H1 (cell line): ENCODE results near the gene ATP13A3. TPM values are rescaled to one million over a fixed set of nuclear protein-coding genes. Genes with fewer than 3 reads are reported as not detected.

Source experiments
- ATF2 ChIP-seq: IDR thresholded peaks from 2 replicates; pipeline ENCODE4 v1.6.1; 2012; ENCODE audit warnings: low read length, inconsistent platforms
- CREB1 ChIP-seq: IDR thresholded peaks from 2 replicates; pipeline ENCODE4 v1.6.1; 2012; ENCODE audit warnings: inconsistent platforms
- GABPA ChIP-seq: IDR thresholded peaks from 2 replicates; pipeline ENCODE4 v1.6.1; 2011; ENCODE audit warnings: mild to moderate bottlenecking, low read length, moderate library complexity, borderline replicate concordance; ENCODE audit not compliant: insufficient read depth
- JUND ChIP-seq: IDR thresholded peaks from 2 replicates; pipeline ENCODE4 v1.6.1; 2011; ENCODE audit warnings: mild to moderate bottlenecking, improper control_type of control experiment, low read length
- POLR2A ChIP-seq, 2 experiments: IDR thresholded peaks; 1 replicate in 1 of 2; 2 replicates in 1 of 2; pipeline ENCODE4 v1.6.1; 2011; ENCODE audit warnings: low read depth in 2 of 2, low read length in 2 of 2, mild to moderate bottlenecking in 2 of 2; ENCODE audit errors: control extremely low read depth in 1 of 2
- TAF1 ChIP-seq: IDR thresholded peaks from 2 replicates; pipeline ENCODE4 v1.6.1; 2011; ENCODE audit warnings: mild to moderate bottlenecking, low read depth, low read length
- polyA plus RNA-seq, 7 experiments: library from polyadenylated mRNA; depleted of rRNA in 3 of 7; stranded (reverse) in 5 of 7; unstranded in 2 of 7; fragments of >200 nt in 5 of 7; fragments of 200-250 nt in 2 of 7; gene quantifications; 1 replicate in 5 of 7; 2 replicates in 1 of 7; 4 replicates in 1 of 7; pipeline versions ENCODE4 v1.2.1 to v1.2.3, GENCODE V29; 2011 to 2013; ENCODE audit warnings: missing spikeins in 2 of 7, mixed read lengths in 2 of 7
- total RNA-seq: library from RNA; stranded (reverse); fragmentation: NEBNext Ultra II Directional; extraction: Animal tissue kit (Norgen Biotek cat#: 25700); gene quantifications from 2 replicates; pipeline ENCODE4 v1.2.1, GENCODE V29; 2021

ATP13A3 gene
- total and polyA plus RNA-seq, 2 of the 8 experiments (the other 6 are each of a cell fraction or from before 2014, with no cell fraction given): 18.6 to 92.2 TPM

GRCh38 chr3:194475138-194475932 lies 11.5 kb downstream of the ATP13A3 start (continued):
- TF ChIP-seq TAF1 (no peak), ATF2 (no peak), CREB1 (no peak), POLR2A (IDR thresholded peaks at IDR 0.05; ENCODE audit: control extremely low read depth in 1 of 2, low read depth in 2 of 2, low read length in 2 of 2) (no peak), GABPA (no peak), JUND (no peak)
- TF ChIP-seq, all 59 proteins: peak for 0
